PC-3 (cell line): ENCODE measurements around the gene HIVEP3. TPM values are rescaled to one million over a fixed set of nuclear protein-coding genes. Genes with fewer than 3 reads are reported as not detected.
A peak's percentile ranks its signal among the peaks of the same experiment; 100 is the strongest.

Experiments used
- ATAC-seq: fragments of 200-7000 bp; cut with Tn5 transposase; 2 replicates; pipeline ENCODE4 v1.9.1; 2020; ENCODE audit warnings: mild to moderate bottlenecking, moderate library complexity
- BruUV-seq: library from RNA; stranded (reverse); fragments of 400-500 nt; replicated peaks from 2 replicates; lab custom pipeline; 2021; lab: Mats Ljungman, UMichigan
- CTCF ChIA-PET: fragments of 300-600 bp; sonication (Branson Sonifier 250); formaldehyde crosslinking; loops from one replicate; lab custom pipeline; 2022; ENCODE audit warnings: antibody characterized with exemption; lab: Charles Lee
- POLR2A ChIA-PET: fragments of 300-600 bp; sonication (Branson Sonifier 250); formaldehyde crosslinking; loops from one replicate; lab custom pipeline; 2022; ENCODE audit warnings: antibody characterized with exemption; ENCODE audit not compliant: unreplicated experiment; lab: Charles Lee
- DNase-seq: peaks from one replicate; pipeline ENCODE4 v3.0.0-alpha.2; 2015
- H2AFZ ChIP-seq: fragments of 300-600 bp; sonication (generic); 2 replicates; pipeline ENCODE4 v1.6.0; 2016; ENCODE audit warnings: antibody characterized with exemption, low read length
- H3F3A ChIP-seq: fragments of 300-600 bp; sonication (generic); one replicate; pipeline ENCODE4 v1.6.0; 2017; ENCODE audit warnings: antibody characterized with exemption, low read length, control low read depth, mild to moderate bottlenecking; ENCODE audit not compliant: unreplicated experiment
- H3K27ac ChIP-seq: fragments of 300-600 bp; sonication (generic); 2 replicates; pipeline ENCODE4 v1.5.1; 2016; ENCODE audit warnings: mild to moderate bottlenecking, low read length
- H3K27me3 ChIP-seq: fragments of 300-600 bp; sonication (generic); 2 replicates; pipeline ENCODE4 v1.6.1; 2016; ENCODE audit warnings: low read length, mixed read lengths
- H3K36me3 ChIP-seq: fragments of 300-600 bp; sonication (generic); 2 replicates; pipeline ENCODE4 v1.6.1; 2016; ENCODE audit warnings: low read depth, mixed run types, low read length, mixed read lengths
- H3K4me1 ChIP-seq: fragments of 300-600 bp; sonication (generic); 2 replicates; pipeline ENCODE4 v1.5.1; 2016; ENCODE audit warnings: low read length; ENCODE audit not compliant: insufficient read depth
- H3K4me2 ChIP-seq: fragments of 300-600 bp; sonication (generic); 2 replicates; pipeline ENCODE4 v1.6.0; 2016; ENCODE audit warnings: low read length
- H3K4me3 ChIP-seq: fragments of 300-600 bp; sonication (generic); 2 replicates; pipeline ENCODE4 v1.5.1; 2016; ENCODE audit warnings: mild to moderate bottlenecking, low read length, mixed read lengths
- H3K79me2 ChIP-seq: fragments of 300-600 bp; sonication (generic); 2 replicates; pipeline ENCODE4 v1.6.1; 2017; ENCODE audit warnings: low read length, mixed read lengths
- H3K9ac ChIP-seq: fragments of 300-600 bp; sonication (generic); 2 replicates; pipeline ENCODE4 v1.6.0; 2016; ENCODE audit warnings: mild to moderate bottlenecking, low read length
- H3K9me2 ChIP-seq: fragments of 300-600 bp; sonication (generic); replicated peaks from 2 replicates; pipeline ENCODE4 v1.6.1; 2016; ENCODE audit warnings: mixed run types, low read length, mixed read lengths
- H3K9me3 ChIP-seq: fragments of 300-600 bp; sonication (generic); 2 replicates; pipeline ENCODE4 v1.6.1; 2016; ENCODE audit warnings: low read length, mixed read lengths
- H4K20me1 ChIP-seq: fragments of 300-600 bp; sonication (generic); 2 replicates; pipeline ENCODE4 v1.6.1; 2016; ENCODE audit warnings: low read length, mixed read lengths
- CTCF ChIP-seq: fragments of 300-600 bp; sonication (generic); conservative IDR thresholded peaks from 2 replicates; pipeline ENCODE4 v1.5.1; 2017; ENCODE audit warnings: antibody characterized with exemption, low read depth, mild to moderate bottlenecking, low read length
- EZH2 ChIP-seq: fragments of 300-600 bp; sonication (generic); IDR thresholded peaks from one replicate; pipeline ENCODE4 v1.6.1; 2017; ENCODE audit warnings: antibody characterized with exemption, mild to moderate bottlenecking, low read length; ENCODE audit not compliant: unreplicated experiment
- EZH2phosphoT487 ChIP-seq: fragments of 300-600 bp; sonication (generic); IDR thresholded peaks from 2 replicates; pipeline ENCODE4 v1.6.1; 2018; ENCODE audit warnings: mild to moderate bottlenecking, antibody characterized with exemption, low read length, borderline replicate concordance
- intact Hi-C: fragments of 100-400 bp; cut with micrococcal nuclease; formaldehyde crosslinking; loops from 2 replicates; pipeline ENCODE4 v1.9.0; 2023
- total RNA-seq: library from RNA; depleted of rRNA; stranded (reverse); fragments of >200 nt; gene quantifications from 2 replicates; pipeline ENCODE4 v1.2.3, GENCODE V29; 2014

The HIVEP3 gene
- total RNA-seq, 1 experiment from 2014 or later: 9.8 TPM

DNA sequence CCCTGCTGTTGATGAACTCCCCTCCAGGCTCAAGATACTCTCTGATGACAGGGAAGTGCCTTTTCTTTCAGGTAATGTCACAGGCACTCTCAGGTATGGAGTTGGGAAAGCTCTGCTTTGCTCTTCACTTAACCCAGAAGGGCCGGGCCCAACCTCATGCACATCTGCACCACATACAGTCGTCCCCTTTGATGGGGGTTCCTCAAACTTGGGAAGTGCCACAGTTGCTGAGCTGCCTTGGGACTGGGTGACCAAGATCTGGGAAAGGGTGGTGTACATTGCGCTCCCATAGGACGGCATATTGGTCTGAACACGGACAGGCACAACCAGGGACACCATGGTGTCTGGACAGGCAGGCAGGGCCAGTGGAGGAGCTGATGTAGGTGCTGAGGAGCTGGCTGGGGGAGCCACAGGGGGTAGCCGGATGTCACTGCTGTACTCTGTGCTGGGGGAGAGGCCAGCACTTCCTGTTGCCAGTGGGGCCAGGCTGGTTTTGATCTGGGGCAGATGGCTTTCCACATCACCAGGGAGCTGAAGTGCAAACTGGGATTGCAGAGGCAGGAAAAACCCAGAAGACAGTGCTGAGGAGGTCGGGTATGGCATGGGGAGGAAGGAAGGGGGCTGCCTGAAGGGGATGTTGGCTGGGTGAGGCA is 338.1 kb downstream of the HIVEP3 start:
- BruUV-seq: no TSS peak
- POLR2A ChIA-PET: no interaction called here
- CTCF ChIA-PET: interaction anchor here (1.0 kb wide), 1 partner anchor 232 kb away, joined by 3 read pairs; no protein-coding TSS in a partner anchor
- ATAC-seq (no peak), DNase-seq (no peak)
- Histone ChIP-seq H3K4me3 (no peak overlapping the region), H3K9me3 (no peaks in the 10 kb centered on the region), H3K79me2 (no peaks in the 10 kb centered on the region), H4K20me1 (no peaks in the 10 kb centered on the region), H3K27me3 (no peaks in the 10 kb centered on the region), H3K4me2 (no peak overlapping the region), H3K36me3 (no peaks in the 10 kb centered on the region), H2AFZ (no peak overlapping the region), H3K27ac (no peak overlapping the region), H3K9ac (no peak overlapping the region), H3F3A (no peaks in the 10 kb centered on the region), H3K4me1 (no peaks in the 10 kb centered on the region), H3K9me2 (no peaks in the 10 kb centered on the region)
- intact Hi-C loops: no loop called here
- TF ChIP-seq CTCF: no peak
- TF ChIP-seq EZH2: no peak
- TF ChIP-seq EZH2phosphoT487: no peak

GRCh38 chr1:41580021-41580420 is 338.7 kb downstream of the HIVEP3 start:
- H3K9ac ChIP-seq: no peak overlapping the region
- ATAC-seq: no peak
- H4K20me1 ChIP-seq: no peaks in the 10 kb centered on the region
- H3F3A ChIP-seq: no peaks in the 10 kb centered on the region
- no peaks in the 10 kb centered on the region for H3K9me2 ChIP-seq
- no peaks in the 10 kb centered on the region for H3K36me3 ChIP-seq
- TF ChIP-seq EZH2 (no peak), CTCF (no peak), EZH2phosphoT487 (no peak)
- H3K4me1 ChIP-seq: no peaks in the 10 kb centered on the region
- H3K27ac ChIP-seq: no peak overlapping the region
- ChIA-PET CTCF (interaction anchor here (1.0 kb wide), 1 partner anchor 232 kb away, joined by 3 read pairs; no protein-coding TSS in a partner anchor), POLR2A (no interaction called here)
- no peaks in the 10 kb centered on the region for H3K79me2 ChIP-seq
- no peaks in the 10 kb centered on the region for H3K9me3 ChIP-seq
- no peak overlapping the region for H3K4me2 ChIP-seq
- TSS peak; percentile 14 for BruUV-seq
- H3K4me3 ChIP-seq: no peak overlapping the region
- DNase-seq: no peak
- intact Hi-C loops: no loop called here
- no peaks in the 10 kb centered on the region for H3K27me3 ChIP-seq
- no peak overlapping the region for H2AFZ ChIP-seq

DNA sequence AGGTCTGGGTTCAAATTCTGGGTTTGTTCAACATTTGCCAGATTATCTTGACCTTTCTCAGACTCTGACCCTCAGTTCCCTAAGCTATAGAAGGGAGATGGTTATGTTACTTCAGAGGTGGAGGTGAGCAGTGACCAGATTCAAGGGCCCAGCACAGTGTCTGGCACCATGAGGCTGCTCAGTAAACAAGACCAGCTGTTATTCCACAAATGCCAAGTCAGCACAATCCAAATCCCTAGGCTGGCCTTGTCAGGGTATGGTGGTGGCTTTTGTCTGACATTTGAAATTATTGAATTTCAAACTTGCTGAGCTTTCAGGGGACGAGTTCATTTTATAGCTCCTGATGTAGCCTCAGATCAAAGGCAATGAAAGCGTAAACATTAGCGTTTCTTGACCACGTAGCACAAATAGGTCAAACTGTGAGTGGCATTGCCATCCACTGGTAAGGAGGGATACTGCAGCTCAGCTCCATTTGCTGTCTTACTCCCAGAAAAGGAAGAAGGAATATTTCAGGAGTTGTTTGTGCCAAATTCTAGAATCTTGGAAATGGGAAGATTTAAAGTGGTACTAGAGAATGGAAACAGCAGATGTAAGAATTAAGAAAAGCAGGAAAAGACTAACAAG is 339.9 kb downstream of the HIVEP3 start:
- peak; percentile 49 for DNase-seq
- no peaks in the 10 kb centered on the region for H3F3A ChIP-seq
- peaks cover 4% of the 10 kb centered on the region; the same call in 1 of the 2 replicates for H3K4me1 ChIP-seq
- POLR2A ChIA-PET: no interaction called here
- no peak overlapping the region for H3K4me3 ChIP-seq
- H3K4me2 ChIP-seq: no peak overlapping the region
- H4K20me1 ChIP-seq: no peaks in the 10 kb centered on the region
- ATAC-seq: no peak
- H3K27me3 ChIP-seq: no peaks in the 10 kb centered on the region
- H2AFZ ChIP-seq: no peak overlapping the region
- H3K27ac ChIP-seq: no peak overlapping the region
- BruUV-seq: no TSS peak
- no peaks in the 10 kb centered on the region for H3K36me3 ChIP-seq
- intact Hi-C loops: loop anchor here (5.0 to 10.0 kb wide), 3 partner anchors 86 to 596 kb away; no protein-coding TSS in a partner anchor
- H3K79me2 ChIP-seq: no peaks in the 10 kb centered on the region
- no peaks in the 10 kb centered on the region for H3K9me3 ChIP-seq
- no peaks in the 10 kb centered on the region for H3K9me2 ChIP-seq
- no peak overlapping the region for H3K9ac ChIP-seq
- CTCF ChIA-PET: interaction anchor here (0.6 kb wide), 1 partner anchor 127 kb away, joined by 3 read pairs; no protein-coding TSS in a partner anchor
- TF ChIP-seq EZH2phosphoT487 (no peak), CTCF (peak; percentile 69)
